MM.1S (cell line): Measurements from ENCODE around the gene ADAMTS7.

Experiments used
- CTCF ChIP-seq: fragments of 300-600 bp; sonication (generic); IDR thresholded peaks from 2 replicates; pipeline ENCODE4 v1.5.1; 2016; ENCODE audit warnings: antibody characterized with exemption, low read length, mixed read lengths
- EZH2 ChIP-seq: fragments of 300-600 bp; sonication (generic); optimal IDR thresholded peaks from 2 replicates; pipeline ENCODE3; 2017; ENCODE audit warnings: low read depth, mild to moderate bottlenecking, antibody characterized with exemption, low read length, mixed read lengths
- EZH2phosphoT487 ChIP-seq: fragments of 300-600 bp; sonication (generic); IDR thresholded peaks from 2 replicates; pipeline ENCODE4 v1.6.1; 2018; ENCODE audit warnings: antibody characterized with exemption, low read length

GRCh38 chr15:78752492-78753358 lies 58.5 kb downstream of the ADAMTS7 start:
- TF ChIP-seq CTCF: no peak
- TF ChIP-seq EZH2phosphoT487: no peak
- no peak for TF ChIP-seq EZH2
